Glomerular visceral epithelial cell (primary cell): ENCODE data around the gene RALGPS1.

Source experiments
- DNase-seq: peaks from one replicate; pipeline ENCODE4 v3.0.0-alpha.2; 2016; ENCODE audit errors: extremely low spot score

RALGPS1 gene

GRCh38 chr9:127078988-127079387 is 164.4 kb downstream of the RALGPS1 start:
- no peak for DNase-seq

GRCh38 chr9:127079446-127080140 is 165.0 kb downstream of the RALGPS1 start:
- no peak for DNase-seq

- no peak for DNase-seq
Measured at GRCh38 chr9:127081250-127082185, 166.9 kb downstream of the RALGPS1 start.

GRCh38 chr9:127083138-127083980 is 168.8 kb downstream of the RALGPS1 start:
- DNase-seq, result no peak

- DNase-seq, result no peak
Measured at GRCh38 chr9:127084076-127085039, 169.8 kb downstream of the RALGPS1 start.

- no peak for DNase-seq
Measured at GRCh38 chr9:127085186-127085585, 170.6 kb downstream of the RALGPS1 start.

- DNase-seq, result no peak
Measured at GRCh38 chr9:127086771-127087170, 172.2 kb downstream of the RALGPS1 start.

- DNase-seq, result no peak
Measured at GRCh38 chr9:127087411-127087810, 172.8 kb downstream of the RALGPS1 start.

GRCh38 chr9:127087836-127088235 is 173.3 kb downstream of the RALGPS1 start:
- DNase-seq, result no peak

GRCh38 chr9:127088724-127089615 is 174.4 kb downstream of the RALGPS1 start:
- DNase-seq, result no peak

- no peak for DNase-seq
Measured at GRCh38 chr9:127089631-127090081, 175.1 kb downstream of the RALGPS1 start.

- no peak for DNase-seq
Measured at GRCh38 chr9:127090341-127090985, 175.9 kb downstream of the RALGPS1 start.

- DNase-seq, result no peak
Measured at GRCh38 chr9:127091526-127091925, 176.9 kb downstream of the RALGPS1 start.

GRCh38 chr9:127092041-127092608 is 177.5 kb downstream of the RALGPS1 start:
- DNase-seq, result no peak

GRCh38 chr9:127093319-127094020 is 178.9 kb downstream of the RALGPS1 start:
- DNase-seq, result no peak

- DNase-seq, result no peak
Measured at GRCh38 chr9:127095411-127095810, 180.8 kb downstream of the RALGPS1 start.

- DNase-seq, result no peak
Measured at GRCh38 chr9:127096208-127096607, 181.6 kb downstream of the RALGPS1 start.

GRCh38 chr9:127097683-127098082 is 183.1 kb downstream of the RALGPS1 start:
- DNase-seq, result no peak
